A549 (cell line): ENCODE measurements around the gene USP11. TPM values are rescaled to one million over a fixed set of nuclear protein-coding genes. Genes with fewer than 3 reads are reported as not detected.

Experiments
- ATAC-seq, 2 experiments: fragments of 200-7000 bp in 1 of 2; fragments of >200 bp in 1 of 2; cut with Nextera tagmentation in 1 of 2; cut with Tn5 transposase in 1 of 2; 3 replicates each; pipeline versions ENCODE4 v1.8.0 to v1.9.1; 2018 to 2020; ENCODE audit warnings: mild to moderate bottlenecking in 1 of 2, moderate library complexity in 1 of 2
- CTCF ChIA-PET: fragments of 300-600 bp; sonication (Branson Sonifier 250); formaldehyde crosslinking; extraction: SDS; loops from one replicate; lab custom pipeline; 2021; ENCODE audit warnings: antibody characterized with exemption, inconsistent platforms; lab: Yijun Ruan, JAX
- POLR2A ChIA-PET: fragments of 350-600 bp; formaldehyde crosslinking; extraction: SDS; loops from one replicate; lab custom pipeline; 2021; ENCODE audit warnings: antibody characterized with exemption, inconsistent platforms; lab: Yijun Ruan, JAX
- DNase-seq, 2 experiments: peaks; one replicate each; pipeline versions ENCODE4 v3.0.0 to v3.0.0-alpha.2; 2011 to 2016; ENCODE audit warnings: low read depth in 1 of 2, low spot score in 1 of 2
- FAIRE-seq: peaks from 2 replicates; lab custom pipeline; 2011; peaks lifted over from hg19 to GRCh38; lab: Jason Lieb, UNC
- H3K27ac ChIP-seq, 2 experiments: fragments of >200 bp; sonication (Bioruptor Twin); formaldehyde crosslinking; 3 replicates each; pipeline ENCODE4 v1.5.1; 2016 to 2017
- H3K4me1 ChIP-seq: fragments of >200 bp; sonication (Bioruptor Twin); formaldehyde crosslinking; 3 replicates; pipeline ENCODE4 v1.6.1; 2016
- H3K4me2 ChIP-seq: fragments of >200 bp; sonication (Bioruptor Twin); formaldehyde crosslinking; 3 replicates; pipeline ENCODE4 v1.6.1; 2016
- H3K4me3 ChIP-seq: fragments of >200 bp; sonication (Bioruptor Twin); formaldehyde crosslinking; 3 replicates; pipeline ENCODE4 v1.5.1; 2016
- H3K9me3 ChIP-seq: fragments of >200 bp; sonication (Bioruptor Twin); formaldehyde crosslinking; 3 replicates; pipeline ENCODE4 v1.6.1; 2016
- EHMT2 ChIP-seq: fragments of 200-600 bp; sonication (generic); IDR thresholded peaks from 2 replicates; pipeline ENCODE4 v1.6.1; 2016; ENCODE audit warnings: antibody characterized with exemption, low read depth, mild to moderate bottlenecking, moderate library complexity
- FOSB ChIP-seq: fragments of 250-450 bp; sonication (Bioruptor Pico); IDR thresholded peaks from 2 replicates; pipeline ENCODE4 v1.5.0; 2020; ENCODE audit warnings: mild to moderate bottlenecking, moderate library complexity
- HEYL ChIP-seq: fragments of 250-450 bp; sonication (Bioruptor Pico); IDR thresholded peaks from 2 replicates; pipeline ENCODE4 v1.8.0; 2021; ENCODE audit warnings: mild to moderate bottlenecking, moderate library complexity
- HOXA7 ChIP-seq: fragments of 250-450 bp; sonication (Bioruptor Pico); IDR thresholded peaks from 2 replicates; pipeline ENCODE4 v1.5.0; 2020; ENCODE audit warnings: mild to moderate bottlenecking, moderate library complexity
- HOXB13 ChIP-seq: fragments of 250-450 bp; sonication (Bioruptor Pico); IDR thresholded peaks from 2 replicates; pipeline ENCODE4 v1.5.0; 2020; ENCODE audit warnings: low read depth, mild to moderate bottlenecking, moderate library complexity
- HOXB5 ChIP-seq: fragments of 250-450 bp; sonication (Bioruptor Pico); IDR thresholded peaks from 2 replicates; pipeline ENCODE4 v1.5.0; 2020; ENCODE audit warnings: mild to moderate bottlenecking, moderate library complexity
- JUN ChIP-seq, 2 experiments: fragments of >200 bp; sonication (Bioruptor Twin); formaldehyde crosslinking; IDR thresholded peaks; 2 replicates in 1 of 2; 3 replicates in 1 of 2; pipeline ENCODE4 v1.6.1; 2016 to 2017
- KDM5A ChIP-seq: fragments of 200-600 bp; sonication (generic); IDR thresholded peaks from 2 replicates; pipeline ENCODE4 v1.6.1; 2016; ENCODE audit warnings: antibody characterized with exemption, mild to moderate bottlenecking
- MYC ChIP-seq: IDR thresholded peaks from 2 replicates; pipeline ENCODE4 v1.6.1; 2012; ENCODE audit warnings: mild to moderate bottlenecking, inconsistent platforms, low read length, improper control_type of control experiment, borderline replicate concordance
- NFE2L2 ChIP-seq: fragments of 150-350 bp; conservative IDR thresholded peaks from 2 replicates; pipeline ENCODE4 v1.6.1; 2014; ENCODE audit warnings: low read length
- PHF8 ChIP-seq: fragments of 200-600 bp; sonication (generic); IDR thresholded peaks from 2 replicates; pipeline ENCODE4 v1.6.1; 2016; ENCODE audit warnings: low read depth, mild to moderate bottlenecking, antibody characterized with exemption, moderate library complexity, borderline replicate concordance
- SMC3 ChIP-seq: fragments of >200 bp; sonication (Bioruptor Twin); formaldehyde crosslinking; IDR thresholded peaks from 3 replicates; pipeline ENCODE4 v1.6.1; 2018; ENCODE audit warnings: inconsistent platforms
- ZFP36 ChIP-seq: fragments of 450-650 bp; IDR thresholded peaks from 2 replicates; pipeline ENCODE4 v1.6.1; 2014; ENCODE audit warnings: borderline replicate concordance; ENCODE audit not compliant: partially characterized antibody
- ZNF302 ChIP-seq: fragments of 250-450 bp; sonication (Bioruptor Pico); IDR thresholded peaks from 2 replicates; pipeline ENCODE4 v1.9.0; 2021; ENCODE audit warnings: inconsistent platforms, mild to moderate bottlenecking, moderate library complexity
- ZSCAN20 ChIP-seq: fragments of 250-450 bp; sonication (Bioruptor Pico); IDR thresholded peaks from 2 replicates; pipeline ENCODE4 v1.8.0; 2022; ENCODE audit warnings: mild to moderate bottlenecking, moderate library complexity
- WGBS: methylation state at CpG from one replicate; pipeline ENCODE4 v1.1.6; 2017; ENCODE audit errors: missing lambda C conversion rate; 5-methylcytosine and 5-hydroxymethylcytosine counted together
- polyA plus RNA-seq, 4 experiments: library from polyadenylated mRNA; depleted of rRNA in 3 of 4; stranded (reverse); fragments of >200 nt; fragmentation: RNase III in 1 of 4; extraction: RNeasy Plus Mini Kit Qiagen cat#74134 plus additional on column Dnase treatment in 1 of 4; gene quantifications; 2 replicates in 3 of 4; 3 replicates in 1 of 4; pipeline ENCODE4 v1.2.3, GENCODE V29; 2011 to 2017
- TF ChIP-seq, protein P1 (sequence below): fragments of 150-350 bp; IDR thresholded peaks from 2 replicates; pipeline ENCODE4 v1.6.1; 2014; ENCODE audit warnings: low read depth, mild to moderate bottlenecking, low read length
- TF ChIP-seq, protein P2 (sequence below): fragments of >200 bp; sonication (Bioruptor Twin); formaldehyde crosslinking; IDR thresholded peaks from 2 replicates; pipeline ENCODE4 v1.6.1; 2016
- TF ChIP-seq, protein P3 (sequence below): fragments of >200 bp; sonication (Bioruptor Twin); formaldehyde crosslinking; IDR thresholded peaks from 3 replicates; pipeline ENCODE4 v1.6.1; 2016
- TF ChIP-seq, protein P4 (sequence below): fragments of 250-450 bp; sonication (Bioruptor Pico); IDR thresholded peaks from 2 replicates; pipeline ENCODE4 v1.5.0; 2021; ENCODE audit warnings: mild to moderate bottlenecking, moderate library complexity, borderline replicate concordance
- TF ChIP-seq, protein P5 (sequence below): fragments of >200 bp; sonication (Bioruptor Twin); formaldehyde crosslinking; IDR thresholded peaks from 3 replicates; pipeline ENCODE4 v1.5.1; 2016

USP11 gene
- polyA plus RNA-seq, 2 of the 4 experiments (the other 2 are of a cell fraction) = 35.6 to 50.0 TPM

DNA sequence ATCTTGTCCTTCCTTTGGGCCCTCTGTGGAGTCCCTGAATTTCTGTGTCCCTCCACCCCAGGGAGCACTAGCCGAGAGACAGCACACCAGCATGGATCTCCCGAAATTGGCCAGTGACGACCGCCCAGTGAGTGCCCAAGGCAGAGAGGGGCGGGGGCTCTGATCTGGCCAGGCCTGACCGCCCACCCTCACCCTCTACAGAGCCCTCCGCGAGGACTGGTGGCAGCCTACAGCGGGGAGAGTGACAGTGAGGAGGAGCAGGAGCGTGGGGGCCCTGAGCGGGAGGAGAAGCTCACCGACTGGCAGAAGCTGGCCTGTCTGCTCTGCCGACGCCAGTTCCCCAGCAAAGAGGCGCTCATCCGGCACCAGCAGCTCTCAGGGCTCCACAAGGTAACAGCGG lies 47.6 kb upstream of the USP11 start:
- H3K9me3 ChIP-seq = no peaks in the 10 kb centered on the region
- POLR2A ChIA-PET = no interaction called here
- no peak overlapping the region for H3K4me2 ChIP-seq
- DNase-seq = no peak
- ATAC-seq = no peak
- TF ChIP-seq HOXA7 (CRISPR knock-in tag) = no peak
- TF ChIP-seq KDM5A = no peak
- TF ChIP-seq JUN (IDR thresholded peaks at IDR 0.05) = no peak
- TF ChIP-seq NFE2L2 = no peak
- TF ChIP-seq, all 56 proteins: peak for 0
- FAIRE-seq = no peak
- no peak overlapping the region for H3K4me3 ChIP-seq
- CTCF ChIA-PET = interaction anchor here (0.7 to 1.6 kb wide), 2 partner anchors 9 to 338 kb away, joined by 3 read pairs; no protein-coding TSS in a partner anchor
- H3K4me1 ChIP-seq = no peaks in the 10 kb centered on the region
- H3K27ac ChIP-seq = no peak overlapping the region
- 93% methylated on average over 12 of the region's 17 CpGs for WGBS

DNA sequence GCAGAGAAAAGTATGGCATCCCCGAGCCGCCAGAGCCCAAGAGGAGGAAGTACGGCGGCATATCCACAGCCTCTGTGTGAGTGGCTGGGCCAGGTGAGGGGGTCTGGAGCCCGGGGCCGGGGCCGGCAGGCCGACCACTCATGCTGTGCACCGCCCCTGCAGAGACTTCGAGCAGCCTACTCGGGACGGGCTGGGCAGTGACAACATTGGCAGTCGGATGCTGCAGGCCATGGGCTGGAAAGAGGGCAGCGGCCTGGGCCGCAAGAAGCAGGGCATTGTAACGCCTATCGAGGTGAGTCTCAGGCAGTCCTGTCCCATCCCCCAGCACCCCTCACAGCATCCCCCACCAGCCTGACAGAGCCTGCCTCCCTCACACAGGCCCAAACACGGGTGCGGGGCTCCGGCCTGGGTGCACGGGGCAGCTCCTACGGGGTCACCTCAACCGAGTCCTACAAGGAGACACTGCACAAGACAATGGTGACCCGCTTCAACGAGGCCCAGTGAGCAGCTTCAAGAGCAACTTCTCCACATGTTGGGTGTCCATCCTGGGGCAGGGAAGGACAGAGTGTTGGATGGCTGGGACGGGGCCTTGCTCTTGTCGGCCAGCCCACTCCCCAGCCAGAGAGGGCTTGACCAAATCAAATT lies 46.6 kb upstream of the USP11 start:
- ChIA-PET CTCF (interaction anchor here (1.3 to 1.6 kb wide), 2 partner anchors 337 kb away, joined by 3 read pairs; no protein-coding TSS in a partner anchor), POLR2A (no interaction called here)
- TF ChIP-seq, protein P1, sequence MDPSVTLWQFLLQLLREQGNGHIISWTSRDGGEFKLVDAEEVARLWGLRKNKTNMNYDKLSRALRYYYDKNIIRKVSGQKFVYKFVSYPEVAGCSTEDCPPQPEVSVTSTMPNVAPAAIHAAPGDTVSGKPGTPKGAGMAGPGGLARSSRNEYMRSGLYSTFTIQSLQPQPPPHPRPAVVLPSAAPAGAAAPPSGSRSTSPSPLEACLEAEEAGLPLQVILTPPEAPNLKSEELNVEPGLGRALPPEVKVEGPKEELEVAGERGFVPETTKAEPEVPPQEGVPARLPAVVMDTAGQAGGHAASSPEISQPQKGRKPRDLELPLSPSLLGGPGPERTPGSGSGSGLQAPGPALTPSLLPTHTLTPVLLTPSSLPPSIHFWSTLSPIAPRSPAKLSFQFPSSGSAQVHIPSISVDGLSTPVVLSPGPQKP = no peak
- TF ChIP-seq PHF8 (no peak), HOXB5 (CRISPR knock-in tag) (no peak), ZNF302 (CRISPR knock-in tag) (no peak), EHMT2 (no peak), MYC (no peak), ZSCAN20 (CRISPR knock-in tag) (no peak), KDM5A (no peak), FOSB (no peak), HEYL (CRISPR knock-in tag) (no peak), SMC3 (no peak), HOXB13 (CRISPR knock-in tag) (no peak), ZFP36 (no peak)
- TF ChIP-seq, protein P2, sequence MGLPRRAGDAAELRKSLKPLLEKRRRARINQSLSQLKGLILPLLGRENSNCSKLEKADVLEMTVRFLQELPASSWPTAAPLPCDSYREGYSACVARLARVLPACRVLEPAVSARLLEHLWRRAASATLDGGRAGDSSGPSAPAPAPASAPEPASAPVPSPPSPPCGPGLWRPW = no peak
- TF ChIP-seq, protein P3, sequence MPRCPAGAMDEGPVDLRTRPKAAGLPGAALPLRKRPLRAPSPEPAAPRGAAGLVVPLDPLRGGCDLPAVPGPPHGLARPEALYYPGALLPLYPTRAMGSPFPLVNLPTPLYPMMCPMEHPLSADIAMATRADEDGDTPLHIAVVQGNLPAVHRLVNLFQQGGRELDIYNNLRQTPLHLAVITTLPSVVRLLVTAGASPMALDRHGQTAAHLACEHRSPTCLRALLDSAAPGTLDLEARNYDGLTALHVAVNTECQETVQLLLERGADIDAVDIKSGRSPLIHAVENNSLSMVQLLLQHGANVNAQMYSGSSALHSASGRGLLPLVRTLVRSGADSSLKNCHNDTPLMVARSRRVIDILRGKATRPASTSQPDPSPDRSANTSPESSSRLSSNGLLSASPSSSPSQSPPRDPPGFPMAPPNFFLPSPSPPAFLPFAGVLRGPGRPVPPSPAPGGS = no peak
- TF ChIP-seq, protein P4, sequence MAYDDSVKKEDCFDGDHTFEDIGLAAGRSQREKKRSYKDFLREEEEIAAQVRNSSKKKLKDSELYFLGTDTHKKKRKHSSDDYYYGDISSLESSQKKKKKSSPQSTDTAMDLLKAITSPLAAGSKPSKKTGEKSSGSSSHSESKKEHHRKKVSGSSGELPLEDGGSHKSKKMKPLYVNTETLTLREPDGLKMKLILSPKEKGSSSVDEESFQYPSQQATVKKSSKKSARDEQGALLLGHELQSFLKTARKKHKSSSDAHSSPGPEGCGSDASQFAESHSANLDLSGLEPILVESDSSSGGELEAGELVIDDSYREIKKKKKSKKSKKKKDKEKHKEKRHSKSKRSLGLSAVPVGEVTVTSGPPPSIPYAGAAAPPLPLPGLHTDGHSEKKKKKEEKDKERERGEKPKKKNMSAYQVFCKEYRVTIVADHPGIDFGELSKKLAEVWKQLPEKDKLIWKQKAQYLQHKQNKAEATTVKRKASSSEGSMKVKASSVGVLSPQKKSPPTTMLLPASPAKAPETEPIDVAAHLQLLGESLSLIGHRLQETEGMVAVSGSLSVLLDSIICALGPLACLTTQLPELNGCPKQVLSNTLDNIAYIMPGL (CRISPR knock-in tag) = no peak
- TF ChIP-seq, protein P5, sequence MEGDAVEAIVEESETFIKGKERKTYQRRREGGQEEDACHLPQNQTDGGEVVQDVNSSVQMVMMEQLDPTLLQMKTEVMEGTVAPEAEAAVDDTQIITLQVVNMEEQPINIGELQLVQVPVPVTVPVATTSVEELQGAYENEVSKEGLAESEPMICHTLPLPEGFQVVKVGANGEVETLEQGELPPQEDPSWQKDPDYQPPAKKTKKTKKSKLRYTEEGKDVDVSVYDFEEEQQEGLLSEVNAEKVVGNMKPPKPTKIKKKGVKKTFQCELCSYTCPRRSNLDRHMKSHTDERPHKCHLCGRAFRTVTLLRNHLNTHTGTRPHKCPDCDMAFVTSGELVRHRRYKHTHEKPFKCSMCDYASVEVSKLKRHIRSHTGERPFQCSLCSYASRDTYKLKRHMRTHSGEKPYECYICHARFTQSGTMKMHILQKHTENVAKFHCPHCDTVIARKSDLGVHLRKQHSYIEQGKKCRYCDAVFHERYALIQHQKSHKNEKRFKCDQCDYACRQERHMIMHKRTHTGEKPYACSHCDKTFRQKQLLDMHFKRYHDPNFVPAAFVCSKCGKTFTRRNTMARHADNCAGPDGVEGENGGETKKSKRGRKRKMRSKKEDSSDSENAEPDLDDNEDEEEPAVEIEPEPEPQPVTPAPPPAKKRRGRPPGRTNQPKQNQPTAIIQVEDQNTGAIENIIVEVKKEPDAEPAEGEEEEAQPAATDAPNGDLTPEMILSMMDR = no peak
- Histone ChIP-seq H3K4me1 (no peaks in the 10 kb centered on the region), H3K27ac (no peak overlapping the region), H3K4me2 (no peak overlapping the region), H3K4me3 (no peak overlapping the region), H3K9me3 (no peaks in the 10 kb centered on the region)
- ATAC-seq (no peak), FAIRE-seq (no peak), DNase-seq (no peak)
- WGBS = 89% methylated on average over 19 of the region's 27 CpGs
